ENCODE data around the gene CCDC159.
"Not testable (repeated sequence)": the region's sequence is repeated elsewhere in the genome, so short reads cannot be mapped to it uniquely, and the experiment has no call there.

Gene CCDC159, protein sequence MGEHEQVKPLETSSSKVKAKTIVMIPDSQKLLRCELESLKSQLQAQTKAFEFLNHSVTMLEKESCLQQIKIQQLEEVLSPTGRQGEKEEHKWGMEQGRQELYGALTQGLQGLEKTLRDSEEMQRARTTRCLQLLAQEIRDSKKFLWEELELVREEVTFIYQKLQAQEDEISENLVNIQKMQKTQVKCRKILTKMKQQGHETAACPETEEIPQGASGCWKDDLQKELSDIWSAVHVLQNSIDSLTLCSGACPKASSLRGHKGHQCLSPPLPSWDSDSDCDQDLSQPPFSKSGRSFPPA

DNA sequence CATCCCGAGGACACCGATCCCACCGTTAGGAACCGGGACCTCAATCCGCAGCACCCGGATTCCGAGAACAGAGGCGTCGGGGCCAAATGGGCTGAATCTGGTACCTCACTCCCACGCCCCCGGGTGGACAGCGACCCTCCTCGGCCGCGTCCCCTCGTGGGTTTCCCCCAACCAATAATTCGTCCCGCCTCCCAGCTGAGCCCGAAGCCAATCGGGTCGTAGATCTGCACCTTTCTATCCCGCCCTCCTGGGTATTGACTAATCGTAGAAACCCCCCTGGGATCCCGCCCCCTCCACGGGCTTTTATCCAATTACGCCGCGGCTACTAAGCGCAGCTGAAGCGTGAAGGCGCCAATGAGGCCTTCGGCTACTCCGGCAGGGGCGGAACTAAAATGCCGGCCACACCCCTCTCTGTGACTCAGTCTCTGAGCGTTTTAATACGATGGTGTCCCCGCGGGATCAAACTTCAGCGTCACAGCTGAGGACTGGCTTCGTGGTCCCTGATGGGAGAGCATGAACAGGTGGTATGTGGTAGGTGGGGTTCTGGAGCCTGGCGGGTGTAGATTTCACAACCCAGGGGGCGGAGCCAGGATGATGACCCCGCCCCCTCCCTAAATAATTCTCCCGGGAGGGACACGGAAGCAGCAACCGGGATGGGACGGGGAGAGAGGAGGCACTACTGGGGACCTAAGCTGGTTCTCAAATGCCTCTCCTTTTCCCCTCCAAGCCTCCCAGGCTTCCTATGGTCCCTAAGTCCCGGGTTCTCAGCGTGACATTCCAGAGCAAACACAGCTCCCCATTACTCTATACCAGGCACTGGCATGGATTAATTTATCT, at the start of gene CCDC159, which contains the start of gene TMEM205:
CCDC159 (plus strand) TSS at position 416 of the 837 bp plus-strand sequence; CDS start at position 504, 88 bp downstream.
TMEM205 (minus strand) TSS at position 165 of the 837 bp plus-strand sequence. CDS start 649 bp downstream, outside the sequence.
- DNase-seq (ENCODE audit: low read depth) = peak; percentile 100

DNA sequence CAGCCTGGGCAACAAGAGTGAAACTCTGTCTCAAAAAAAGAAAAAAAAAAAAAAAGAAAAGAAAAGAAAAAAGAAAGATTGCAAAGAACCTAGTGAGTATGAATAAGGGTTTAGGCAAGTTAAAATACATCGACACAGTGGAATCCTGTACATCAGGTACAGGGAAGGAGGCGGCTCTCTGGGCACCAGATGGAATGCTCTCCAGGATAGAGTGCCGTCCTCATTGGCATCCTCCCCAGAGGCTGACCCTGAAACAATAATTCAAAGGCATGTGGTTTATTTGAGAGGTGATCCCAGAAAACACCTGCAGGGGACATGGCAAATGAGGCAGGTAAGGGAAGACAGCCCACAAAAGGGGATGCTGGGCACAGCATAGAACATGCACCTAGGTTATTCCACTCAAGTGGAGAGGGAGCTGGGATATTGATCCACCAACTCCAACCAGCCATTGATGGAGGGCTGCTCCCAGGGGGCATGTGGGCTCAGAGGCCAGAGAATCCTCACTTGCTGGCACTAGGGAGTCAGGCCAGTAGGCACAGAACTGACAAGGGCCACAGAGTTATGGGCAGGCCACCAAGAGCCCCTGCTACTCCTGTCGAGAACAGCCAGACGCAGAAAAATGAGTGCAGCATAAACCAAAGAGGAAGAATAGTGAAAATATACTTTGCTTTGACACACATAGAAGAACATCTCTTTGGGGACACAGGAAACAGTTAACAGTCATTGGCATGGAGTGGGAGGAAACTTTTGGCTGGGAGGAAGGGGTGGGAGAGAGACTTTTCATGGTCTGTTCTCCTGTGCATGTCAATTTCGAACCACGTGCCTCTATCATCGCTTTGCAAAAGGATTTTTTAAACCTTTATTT, 46.1 kb upstream of the CCDC159 start:
- DNase-seq (ENCODE audit: low read depth) = no peak

DNA sequence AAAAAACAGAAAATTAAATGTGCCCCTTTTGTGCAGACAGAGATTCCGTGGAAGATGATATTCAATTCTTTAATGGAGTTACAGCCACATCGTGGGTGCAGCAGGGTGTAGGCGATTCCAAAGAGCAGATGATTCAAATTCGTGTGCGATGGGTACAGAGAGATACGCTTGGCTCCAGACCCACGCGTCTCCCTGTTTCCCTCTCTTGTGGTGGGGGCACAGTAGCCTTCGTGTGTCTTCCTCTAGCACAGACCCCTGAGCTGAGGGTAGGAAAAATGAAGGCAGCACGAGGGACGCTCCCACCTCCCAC, 45.6 kb upstream of the CCDC159 start:
- DNase-seq (ENCODE audit: low read depth) = no peak

DNA sequence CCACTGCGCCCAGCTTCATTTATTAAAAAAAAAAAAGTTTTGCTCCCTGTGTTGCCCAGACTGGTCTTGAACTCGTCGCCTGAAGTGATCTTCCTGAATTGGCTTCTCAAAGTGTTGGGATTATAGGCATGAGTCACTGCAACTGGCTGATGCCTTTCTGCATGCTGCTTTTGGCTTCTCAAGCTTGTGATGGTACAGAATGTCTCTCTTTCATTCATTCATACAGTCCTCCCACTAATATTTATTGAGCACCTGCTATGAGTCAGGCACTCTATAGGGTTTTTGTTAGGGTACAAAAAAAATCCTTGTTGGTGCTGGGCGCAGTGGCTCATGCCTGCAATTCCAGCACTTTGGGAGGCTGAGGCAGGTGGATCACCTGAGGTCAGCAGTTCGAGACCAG, 41.4 kb upstream of the CCDC159 start:
- no peak for DNase-seq (ENCODE audit: low read depth)

DNA sequence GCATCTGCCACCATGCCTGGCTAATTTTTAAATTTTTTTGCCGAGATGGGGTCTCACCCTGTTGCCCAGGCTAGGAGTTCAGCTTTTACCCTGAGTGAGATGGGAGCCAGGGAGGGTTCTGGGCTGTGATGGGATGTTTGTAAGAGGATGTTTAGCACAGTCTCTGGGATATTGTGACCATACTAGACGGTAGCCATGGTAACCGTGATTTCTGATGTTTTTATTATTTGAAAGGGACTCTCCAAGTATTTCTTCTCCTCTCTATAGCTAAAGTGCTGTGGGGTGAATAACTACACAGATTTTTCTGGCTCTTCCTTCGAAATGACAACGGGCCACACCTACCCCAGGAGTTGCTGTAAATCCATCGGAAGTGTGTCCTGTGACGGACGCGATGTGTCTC, 40.0 kb upstream of the CCDC159 start:
- no peak for DNase-seq (ENCODE audit: low read depth)

DNA sequence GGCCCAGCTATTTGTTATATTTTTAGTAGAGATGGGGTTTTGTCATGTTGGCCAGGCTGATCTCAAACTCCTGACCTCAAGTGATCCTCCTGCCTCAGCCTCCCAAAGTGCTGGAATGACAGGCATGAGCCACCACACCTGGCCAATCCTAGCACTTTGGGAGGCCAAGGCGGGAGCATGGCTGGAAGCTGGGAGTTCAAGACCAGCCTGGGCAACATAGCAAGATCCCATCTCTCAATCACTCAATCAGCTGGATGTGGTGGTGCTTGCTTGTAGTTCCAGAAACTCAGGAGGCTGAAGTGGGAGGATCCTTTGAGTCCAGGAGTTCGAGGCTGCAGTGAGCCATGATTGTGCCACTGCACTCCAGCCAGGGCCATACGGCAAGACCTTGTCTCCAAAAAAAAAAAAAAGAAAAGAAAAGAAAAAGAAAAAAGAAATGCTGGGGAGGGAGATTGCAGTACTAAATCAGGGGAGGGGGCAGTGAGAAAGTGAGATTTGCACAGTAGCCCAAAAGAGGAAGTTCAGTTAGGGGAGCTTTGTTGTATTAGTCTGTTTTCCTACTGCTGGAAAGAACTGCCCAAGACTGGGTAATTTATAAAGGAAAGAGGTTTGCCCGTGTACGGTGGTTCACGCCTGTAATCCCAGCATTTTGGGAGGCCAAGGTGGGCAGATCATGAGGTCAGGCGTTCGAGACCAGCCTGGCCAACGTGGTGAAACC, 25.9 kb upstream of the CCDC159 start:
- DNase-seq (ENCODE audit: low read depth) = not testable (repeated sequence)

DNA sequence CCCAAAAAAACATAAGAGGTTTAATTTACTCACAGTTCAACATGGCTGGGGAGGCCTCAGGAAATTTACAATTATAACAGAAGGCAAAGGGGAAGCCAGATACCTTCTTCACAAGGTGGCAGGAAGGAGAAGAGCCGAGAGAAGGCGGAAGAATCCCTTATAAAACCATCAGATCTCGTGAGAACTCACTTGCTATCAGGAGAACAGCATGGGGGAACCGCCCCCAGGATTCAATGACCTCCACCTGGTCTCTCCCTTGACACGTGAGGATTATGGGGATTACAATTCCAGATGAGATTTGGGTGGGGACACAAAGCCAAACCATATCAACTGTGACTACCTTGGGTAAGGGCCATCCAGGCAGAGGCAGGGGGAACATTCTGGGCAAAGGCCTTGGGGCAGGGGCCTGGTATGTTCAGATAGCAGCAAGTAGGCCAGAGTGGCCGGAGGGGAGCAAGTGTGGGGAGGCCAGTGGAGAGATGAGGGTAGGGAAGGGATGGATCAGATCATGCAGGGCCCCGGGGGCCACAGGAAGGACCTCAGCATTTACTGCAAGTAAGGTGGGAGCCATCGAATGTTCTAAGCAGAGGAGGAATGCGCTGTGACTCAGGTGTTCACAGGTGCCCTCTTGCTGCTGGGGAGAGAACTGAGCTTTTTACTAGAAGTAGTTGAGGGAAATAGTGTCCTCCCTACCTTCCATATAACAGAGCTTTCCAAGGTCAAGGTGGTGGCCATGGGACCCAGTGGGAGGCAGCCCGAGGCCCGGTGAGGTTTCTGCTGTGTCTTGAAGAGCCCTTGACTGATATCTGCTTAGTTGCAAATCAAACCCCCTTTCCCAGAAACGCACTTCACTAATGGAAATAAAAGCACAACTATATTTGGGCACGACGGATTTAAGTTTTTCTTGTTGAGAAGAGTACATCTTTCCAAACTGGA, 24.9 kb upstream of the CCDC159 start:
- DNase-seq (ENCODE audit: low read depth) = no peak

DNA sequence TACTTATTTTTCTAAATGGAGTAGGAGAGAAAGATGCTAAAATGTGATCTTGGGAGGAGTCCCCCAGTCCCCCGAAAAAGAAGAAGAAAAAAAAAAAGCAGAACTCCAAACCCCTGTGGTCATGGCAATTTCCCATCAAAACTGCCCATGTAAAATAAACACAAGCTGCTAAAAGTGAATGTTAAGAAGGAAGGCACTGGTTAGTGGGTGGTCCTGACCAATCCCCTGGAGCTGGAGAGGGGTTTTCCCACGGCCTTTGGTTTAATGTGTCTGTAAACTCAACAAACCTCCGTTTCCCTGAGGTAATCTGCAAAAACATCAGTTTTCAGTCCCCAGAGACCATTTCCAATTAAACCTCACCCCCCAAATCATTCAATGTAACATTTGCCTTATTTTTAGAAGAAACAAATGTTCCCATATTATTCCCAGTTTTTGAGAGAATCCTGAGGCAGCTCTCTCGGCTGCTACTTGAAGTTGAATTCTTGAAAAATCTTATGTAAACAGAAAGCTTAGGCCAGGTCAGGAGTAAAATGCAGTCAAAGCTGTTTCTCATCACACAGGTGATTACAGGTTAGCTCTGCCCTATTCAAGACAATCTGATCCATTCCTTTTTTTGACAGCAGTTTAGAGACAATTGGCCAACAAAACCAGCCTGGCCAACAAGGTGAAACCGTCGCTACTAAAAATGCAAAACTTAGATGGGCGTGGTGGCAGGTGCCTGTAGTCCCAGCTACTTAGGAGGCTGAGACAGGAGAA, 23.9 kb upstream of the CCDC159 start:
- no peak for DNase-seq (ENCODE audit: low read depth)

DNA sequence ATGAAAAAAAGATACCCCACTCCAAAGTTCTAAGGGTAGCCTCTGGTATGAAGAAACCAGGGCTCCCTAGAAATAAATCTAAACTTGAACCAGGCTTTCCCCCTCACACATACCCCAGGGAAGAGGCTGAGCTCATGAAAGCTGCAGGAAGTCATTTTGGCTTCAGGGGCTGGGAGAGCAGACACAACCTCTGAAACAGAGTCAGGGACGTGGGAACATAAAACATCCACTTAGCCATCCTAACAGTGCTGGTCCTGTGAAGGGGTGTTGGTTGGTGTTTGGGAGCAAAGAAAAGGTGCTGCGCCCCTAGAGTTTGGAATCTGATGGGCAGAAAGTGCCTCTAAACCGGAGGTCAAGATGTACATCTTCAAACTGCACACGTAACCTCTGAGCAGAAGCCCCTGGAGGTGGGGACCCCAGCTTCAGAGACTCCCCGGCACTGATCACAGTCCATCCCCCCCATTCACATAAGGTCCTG, 22.7 kb upstream of the CCDC159 start:
- no peak for DNase-seq (ENCODE audit: low read depth)

DNA sequence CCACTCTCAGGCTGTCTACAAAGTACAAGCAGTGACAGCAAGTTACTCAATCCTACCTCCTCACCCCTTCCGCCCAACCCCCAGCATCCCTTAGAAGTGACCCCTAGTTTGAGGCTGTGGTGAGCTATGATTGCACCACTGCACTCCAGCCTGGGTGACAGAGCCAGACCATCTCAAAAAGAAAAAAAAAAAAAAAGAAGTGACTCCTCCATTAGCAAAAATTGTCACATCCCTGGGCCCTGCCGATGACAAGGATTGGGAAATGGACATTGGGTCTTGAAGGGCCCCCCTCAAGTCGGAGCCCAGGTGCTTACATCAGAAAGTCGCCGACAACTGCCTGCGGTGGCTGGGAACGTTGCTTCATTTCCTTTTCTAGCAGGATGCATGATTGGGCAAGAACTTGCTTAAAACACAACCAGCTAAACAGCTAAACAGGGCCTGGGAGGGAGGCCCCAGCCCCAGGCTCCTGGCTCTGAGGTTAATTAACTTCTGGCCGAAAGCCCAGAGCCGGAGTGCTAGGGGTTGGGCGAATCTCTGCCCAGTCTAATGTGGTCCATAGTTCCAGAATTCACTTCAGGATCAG, 22.1 kb upstream of the CCDC159 start:
- peak; percentile 87 for DNase-seq (ENCODE audit: low read depth)

DNA sequence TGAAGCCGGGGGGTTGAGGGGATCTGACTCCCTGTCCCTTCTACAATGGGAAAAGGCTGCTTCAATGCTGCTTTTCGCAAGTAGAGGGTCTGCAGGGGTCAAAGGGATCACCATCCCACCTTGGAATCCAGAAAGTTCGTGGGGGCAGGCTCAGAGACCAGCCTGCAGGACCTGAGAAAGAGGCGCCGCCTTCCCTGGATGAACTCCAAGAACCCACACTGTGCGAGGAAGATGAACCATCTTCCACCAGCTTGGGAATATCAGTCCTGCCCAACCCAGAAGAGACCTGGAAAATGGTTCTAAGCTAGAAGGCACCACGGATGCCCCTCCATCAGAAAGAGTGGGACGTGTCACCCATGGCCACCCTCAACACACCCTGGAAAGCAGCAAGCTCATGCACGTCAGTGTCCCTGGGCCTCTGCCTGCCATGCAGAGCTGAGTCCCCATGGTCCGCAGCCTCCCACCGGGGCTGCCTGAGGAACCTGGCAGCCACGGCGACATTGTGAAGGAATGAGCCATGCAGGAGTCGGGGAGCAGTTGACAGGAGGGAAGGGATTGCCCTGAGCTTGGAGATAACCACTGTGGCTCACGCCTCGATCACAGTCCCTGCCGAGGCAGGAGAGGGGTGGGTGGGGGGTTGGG, 21.4 kb upstream of the CCDC159 start:
- DNase-seq (ENCODE audit: low read depth) = no peak

DNA sequence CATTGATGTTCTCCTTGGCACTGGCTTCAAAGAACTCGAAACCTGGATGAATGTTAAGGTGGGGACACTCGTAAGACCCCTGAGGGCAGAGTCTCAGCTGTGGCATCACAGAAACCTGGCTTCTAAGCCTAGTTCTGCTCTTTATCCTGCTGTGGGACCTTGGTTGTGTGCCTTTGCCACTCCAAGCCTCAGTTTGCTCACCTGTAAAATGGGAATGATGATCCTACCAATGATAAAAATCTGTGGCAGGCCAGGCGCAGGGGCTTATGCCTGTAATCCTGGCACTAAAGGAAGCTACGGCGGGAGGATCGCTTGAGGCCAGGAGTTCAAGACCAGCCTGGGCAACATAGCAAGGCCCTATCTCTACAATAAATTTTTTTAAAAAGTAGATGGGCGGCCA, 20.8 kb upstream of the CCDC159 start:
- no peak for DNase-seq (ENCODE audit: low read depth)

- no peak for DNase-seq (ENCODE audit: low read depth)
Measured at GRCh38 chr19:11330127-11330526, 16.2 kb upstream of the CCDC159 start.

- no peak for DNase-seq (ENCODE audit: low read depth)
Measured at GRCh38 chr19:11331502-11331901, 14.8 kb upstream of the CCDC159 start.

- DNase-seq (ENCODE audit: low read depth) = no peak
Measured at GRCh38 chr19:11332822-11333221, 13.5 kb upstream of the CCDC159 start.

DNA sequence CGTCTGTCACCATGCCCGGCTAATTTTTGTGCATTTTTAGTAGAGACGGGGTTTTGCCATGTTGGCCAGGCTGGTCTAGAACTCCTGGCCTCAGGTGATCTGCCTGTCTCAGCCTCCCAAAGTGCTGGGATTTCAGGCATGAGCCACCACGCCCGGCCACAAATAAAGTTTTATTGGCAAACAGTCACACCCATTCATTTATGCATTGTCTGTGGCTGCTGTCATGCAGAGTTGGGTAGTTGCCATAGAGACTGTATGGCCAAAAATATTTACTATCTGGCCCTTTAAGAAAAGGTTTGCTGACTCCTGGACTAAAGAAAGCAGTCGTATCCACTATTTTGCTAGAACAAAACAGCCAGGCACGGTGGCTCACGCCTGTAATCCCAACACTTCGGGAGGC, 12.5 kb upstream of the CCDC159 start:
- DNase-seq (ENCODE audit: low read depth) = peak; percentile 52

- DNase-seq (ENCODE audit: low read depth) = no peak
Measured at GRCh38 chr19:11335449-11336146, 10.7 kb upstream of the CCDC159 start.

DNA sequence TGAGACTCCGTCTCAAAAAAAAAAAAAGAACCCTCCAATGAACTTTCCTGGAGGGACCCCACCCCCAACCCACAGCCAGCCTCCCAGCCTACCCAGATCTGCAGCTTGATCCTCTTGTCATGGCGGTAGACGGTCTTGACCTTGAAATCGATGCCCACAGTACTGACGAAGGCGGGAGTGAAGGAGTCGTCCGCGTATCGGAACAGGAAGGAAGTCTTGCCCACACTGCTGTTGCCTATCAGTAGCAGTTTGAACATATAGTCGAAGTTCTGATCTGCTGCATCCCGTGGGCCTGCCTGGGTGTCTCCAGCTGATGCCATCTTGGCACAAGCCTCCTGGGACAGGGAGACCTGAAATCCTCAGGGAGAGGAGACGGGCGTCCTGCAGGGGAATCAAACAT, 9.2 kb upstream of the CCDC159 start:
- no peak for DNase-seq (ENCODE audit: low read depth)

All from ELR (cell line).